Left lung (tissue), 10 donors: ENCODE measurements around the gene ZNF157. TPM values are rescaled to one million over a fixed set of nuclear protein-coding genes. Genes with fewer than 3 reads are reported as not detected.
"Not testable (repeated sequence)": the region's sequence is repeated elsewhere in the genome, so short reads cannot be mapped to it uniquely, and the experiment has no call there.

Source experiments
- ATAC-seq: fragments of 200-7000 bp; cut with Tn5 transposase; one replicate; pipeline ENCODE4 v1.9.1; 2020; ENCODE audit warnings: moderate library complexity
- DNase-seq, 4 donors: peaks; one replicate each; pipeline ENCODE4 v3.0.0-alpha.2; 2013 to 2020
- H3K27ac ChIP-seq, 2 donors: fragments of 200-600 bp; sonication (generic) in 1 of 2; one replicate each; pipeline versions ENCODE4 v1.5.0 to v1.8.0; 2020 to 2021
- H3K27me3 ChIP-seq, 2 donors: fragments of 200-600 bp; sonication (generic) in 1 of 2; one replicate each; pipeline versions ENCODE4 v1.5.0 to v1.8.0; 2020 to 2021
- H3K36me3 ChIP-seq, 2 donors: fragments of 200-600 bp; sonication (generic) in 1 of 2; one replicate each; pipeline versions ENCODE4 v1.5.0 to v1.8.0; 2020 to 2021
- H3K4me1 ChIP-seq, 2 donors: fragments of 200-600 bp; one replicate each; pipeline ENCODE4 v1.8.0; 2021
- H3K4me3 ChIP-seq, 2 donors: fragments of 200-600 bp; sonication (generic) in 1 of 2; one replicate each; pipeline versions ENCODE4 v1.5.0 to v1.8.0; 2020 to 2021; ENCODE audit warnings: mild to moderate bottlenecking in 1 of 2
- H3K9me3 ChIP-seq, 2 donors: fragments of 200-600 bp; sonication (generic) in 1 of 2; one replicate each; pipeline versions ENCODE4 v1.5.0 to v1.8.0; 2020 to 2021
- CTCF ChIP-seq, 2 donors: fragments of 200-600 bp; sonication (generic) in 1 of 2; IDR thresholded peaks; one replicate each; pipeline versions ENCODE4 v1.5.0 to v1.8.0; 2021; ENCODE audit warnings: antibody characterized with exemption in 2 of 2
- intact Hi-C, 2 donors: fragments of 100-400 bp; cut with DNase I; formaldehyde crosslinking; loops; one replicate each; pipeline versions ENCODE4 v1.11.2 to v1.14.2; 2022
- polyA plus RNA-seq, 6 donors: library from polyadenylated mRNA; unstranded; fragments of 120-200 nt; gene quantifications; one replicate each; pipeline ENCODE4 v1.2.1, GENCODE V29; 2013; ENCODE audit not compliant: insufficient read length in 6 of 6
- total RNA-seq, 2 donors: library from RNA; stranded (reverse); fragmentation: NEBNext Ultra II Directional; extraction: Animal tissue kit (Norgen Biotek cat#: 25700); gene quantifications; one replicate each; pipeline ENCODE4 v1.2.1, GENCODE V29; 2021
- donor health status: DM: no; HTN: yes; CAD: no.
- donor health status: DM: no; HTN: no; CAD: no.

Gene ZNF157
- total and polyA plus RNA-seq, 8 donors: 0.20 to 1.2 (median 0.93) TPM

GRCh38 chrX:47366041-47366722, 4.2 kb upstream of the ZNF157 start:
- intact Hi-C loops: no loop called here
- H3K4me1 ChIP-seq: no peaks in the 10 kb centered on the region
- no peak overlapping the region for H3K27ac ChIP-seq
- peak; percentile 52 to 77 (median 60) for DNase-seq
- no peak for TF ChIP-seq CTCF (IDR thresholded peaks at IDR 0.05)
- H3K9me3 ChIP-seq: no peaks in the 10 kb centered on the region
- peak; percentile 65 for ATAC-seq
- H3K27me3 ChIP-seq: peaks cover 0 to 2% of the 10 kb centered on the region in 2 donors
- peak overlapping the region; percentile 28 to 41 for H3K4me3 ChIP-seq
- no peaks in the 10 kb centered on the region for H3K36me3 ChIP-seq

GRCh38 chrX:47373198-47373597, 2.8 kb downstream of the ZNF157 start:
- no peak overlapping the region for H3K27ac ChIP-seq
- ATAC-seq (no peak), DNase-seq (no peak)
- no peaks in the 10 kb centered on the region for H3K9me3 ChIP-seq
- no peak for TF ChIP-seq CTCF (IDR thresholded peaks at IDR 0.05)
- H3K27me3 ChIP-seq: no peaks in the 10 kb centered on the region
- no peaks in the 10 kb centered on the region for H3K4me1 ChIP-seq
- no peaks in the 10 kb centered on the region for H3K36me3 ChIP-seq
- H3K4me3 ChIP-seq: no peak overlapping the region
- intact Hi-C loops: no loop called here

- Histone ChIP-seq H3K9me3 (no peaks in the 10 kb centered on the region), H3K27me3 (no peaks in the 10 kb centered on the region), H3K4me3 (no peak overlapping the region), H3K27ac (no peak overlapping the region), H3K36me3 (no peaks in the 10 kb centered on the region), H3K4me1 (no peaks in the 10 kb centered on the region)
- no peak for DNase-seq
- intact Hi-C loops: loop anchor here in 1 of 2 donors (5.0 kb wide), 1 partner anchor 188 kb away; the partner anchor contains the start of gene UBA1
- ATAC-seq: peak; percentile 17
- no peak for TF ChIP-seq CTCF (IDR thresholded peaks at IDR 0.05)
These were observed 9.9 kb downstream of the ZNF157 start for GRCh38 chrX:47380268-47380667.

GRCh38 chrX:47380837-47381236, 10.5 kb downstream of the ZNF157 start:
- not testable (repeated sequence) for H3K27me3 ChIP-seq, H3K4me3 ChIP-seq, H3K27ac ChIP-seq, H3K4me1 ChIP-seq, DNase-seq, H3K9me3 ChIP-seq, ATAC-seq, H3K36me3 ChIP-seq
- intact Hi-C loops: loop anchor here in 1 of 2 donors (5.0 kb wide), 1 partner anchor 189 kb away; the partner anchor contains the start of gene UBA1

GRCh38 chrX:47384502-47384901, 14.1 kb downstream of the ZNF157 start:
- no peak overlapping the region for H3K27ac ChIP-seq
- H3K9me3 ChIP-seq: no peaks in the 10 kb centered on the region
- ATAC-seq (peak; percentile 92), DNase-seq (peak in 3 of 4 donors; percentile 41 to 72 (median 49))
- TF ChIP-seq CTCF (IDR thresholded peaks at IDR 0.05): peak; percentile 59 to 62
- intact Hi-C loops: loop anchor here in 1 of 2 donors (5.0 kb wide), 1 partner anchor 192 kb away; the partner anchor contains the start of gene UBA1
- no peaks in the 10 kb centered on the region for H3K27me3 ChIP-seq
- no peak overlapping the region for H3K4me3 ChIP-seq
- H3K4me1 ChIP-seq: no peaks in the 10 kb centered on the region
- H3K36me3 ChIP-seq: no peaks in the 10 kb centered on the region
